ENCODE results near the gene DFFA.

The DFFA gene, protein sequence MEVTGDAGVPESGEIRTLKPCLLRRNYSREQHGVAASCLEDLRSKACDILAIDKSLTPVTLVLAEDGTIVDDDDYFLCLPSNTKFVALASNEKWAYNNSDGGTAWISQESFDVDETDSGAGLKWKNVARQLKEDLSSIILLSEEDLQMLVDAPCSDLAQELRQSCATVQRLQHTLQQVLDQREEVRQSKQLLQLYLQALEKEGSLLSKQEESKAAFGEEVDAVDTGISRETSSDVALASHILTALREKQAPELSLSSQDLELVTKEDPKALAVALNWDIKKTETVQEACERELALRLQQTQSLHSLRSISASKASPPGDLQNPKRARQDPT

DNA sequence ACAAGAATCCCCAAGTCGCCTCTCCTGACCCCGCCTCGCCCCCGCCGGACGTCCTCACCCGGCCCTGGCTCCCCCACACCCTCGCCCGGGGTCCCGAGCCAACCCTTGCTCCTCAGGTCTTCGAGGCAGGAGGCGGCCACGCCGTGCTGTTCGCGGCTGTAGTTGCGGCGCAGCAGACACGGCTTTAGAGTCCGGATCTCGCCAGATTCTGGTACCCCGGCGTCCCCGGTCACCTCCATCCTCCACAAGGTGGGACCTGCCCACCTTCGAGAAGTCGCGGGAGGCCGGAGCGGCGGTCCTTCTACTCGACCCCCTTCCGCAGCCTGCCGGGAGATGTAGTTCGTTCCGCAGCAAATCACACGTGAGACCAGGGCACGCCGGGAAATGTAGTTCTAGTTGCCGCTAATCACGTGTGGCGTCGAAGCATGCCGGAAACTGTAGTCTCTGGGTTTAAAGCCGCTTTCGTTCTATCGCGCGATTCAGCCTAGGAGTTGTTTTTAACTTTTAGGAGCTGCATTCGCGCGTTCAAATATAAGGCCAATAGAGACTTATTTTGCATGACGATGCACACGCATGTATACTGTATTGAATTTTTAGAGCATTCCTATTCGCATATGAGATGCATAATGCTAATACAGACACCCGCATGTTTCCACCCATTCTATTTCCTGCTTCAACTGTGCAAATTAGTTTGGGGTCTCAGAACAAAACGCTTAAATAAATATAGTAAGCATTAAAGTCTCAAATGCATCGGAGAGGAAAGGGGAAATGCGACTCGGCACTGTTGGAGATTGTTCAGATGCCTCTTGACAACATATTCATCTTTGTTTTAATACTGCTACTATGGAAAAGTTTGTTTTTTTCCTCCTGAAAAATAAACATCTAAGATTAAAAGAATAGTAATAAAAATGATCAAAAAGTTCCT lies at the start of gene DFFA:
TSS of gene DFFA (minus strand) at position 310 of the 925 bp plus-strand sequence. CDS start at position 239, 71 bp downstream.
- peak; percentile 82 for DNase-seq (ENCODE audit: low read depth)

DNA sequence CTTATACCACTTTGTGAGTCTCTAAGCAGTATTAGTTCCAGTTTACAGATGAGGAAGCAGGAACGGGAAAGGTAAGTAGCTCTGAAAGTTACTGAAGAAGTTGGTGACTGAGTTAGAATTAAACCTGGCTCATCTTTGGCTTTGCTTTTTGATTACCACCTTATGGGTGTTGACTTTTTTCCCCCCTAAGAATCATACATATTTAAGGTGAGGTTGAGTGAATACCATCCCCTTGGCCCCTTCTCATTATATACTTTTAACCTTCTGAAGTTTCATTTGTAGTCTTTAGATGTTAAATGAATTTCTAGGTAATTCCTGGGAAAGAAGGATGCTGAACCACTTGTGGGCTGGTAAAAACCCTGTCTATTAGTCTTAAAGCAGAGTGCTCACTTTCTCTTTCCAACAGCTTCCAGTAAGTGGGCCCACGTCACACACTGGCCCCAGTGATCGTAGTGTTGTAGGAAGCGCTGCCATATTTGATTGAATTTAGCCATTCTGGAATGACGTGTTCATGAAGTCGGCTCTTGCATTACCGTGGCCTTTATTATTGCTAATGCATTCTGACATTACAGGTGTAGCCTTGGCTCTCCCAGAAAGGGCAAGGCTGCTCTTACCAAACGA lies 49.3 kb upstream of the DFFA start:
- no peak for DNase-seq (ENCODE audit: low read depth)

DNA sequence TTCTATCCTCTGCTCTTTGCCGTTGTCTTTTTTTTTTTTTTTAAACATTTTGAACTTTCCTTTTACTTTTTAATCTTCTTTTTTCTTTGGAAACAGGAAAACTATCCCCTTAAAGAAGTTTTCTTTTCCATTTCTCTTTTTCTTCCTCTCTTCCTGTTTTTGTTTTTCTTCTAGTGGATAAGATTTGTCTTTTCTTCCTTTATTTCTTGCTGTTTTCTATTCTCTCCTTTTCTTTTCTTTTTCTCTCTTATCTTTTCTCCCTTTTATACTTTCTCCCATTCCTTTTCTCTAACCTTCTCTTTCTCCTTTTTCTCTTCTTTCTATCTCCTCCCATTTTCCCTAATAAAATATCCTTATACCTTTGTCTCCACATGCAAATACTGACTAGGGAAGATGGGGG lies 48.6 kb upstream of the DFFA start:
- no peak for DNase-seq (ENCODE audit: low read depth)

DNA sequence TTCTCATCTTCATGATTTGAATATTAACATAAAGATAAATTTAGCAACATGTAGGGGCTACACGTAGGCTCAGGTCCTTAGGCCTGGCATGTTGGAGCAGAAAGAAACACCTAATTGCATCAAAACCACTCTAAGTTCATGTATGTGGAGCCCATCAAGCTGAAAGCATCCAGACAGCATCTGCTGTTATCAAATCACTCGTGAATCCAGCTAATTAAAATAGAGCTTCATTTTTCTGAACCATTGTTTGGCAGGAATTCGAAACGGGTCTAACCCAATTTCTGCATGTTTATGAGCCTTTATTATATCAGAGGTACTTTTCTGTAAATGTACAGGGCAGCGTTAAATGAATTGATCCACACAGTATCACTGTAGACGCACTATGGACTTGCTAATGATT lies 48.2 kb upstream of the DFFA start:
- DNase-seq (ENCODE audit: low read depth), result no peak

DNA sequence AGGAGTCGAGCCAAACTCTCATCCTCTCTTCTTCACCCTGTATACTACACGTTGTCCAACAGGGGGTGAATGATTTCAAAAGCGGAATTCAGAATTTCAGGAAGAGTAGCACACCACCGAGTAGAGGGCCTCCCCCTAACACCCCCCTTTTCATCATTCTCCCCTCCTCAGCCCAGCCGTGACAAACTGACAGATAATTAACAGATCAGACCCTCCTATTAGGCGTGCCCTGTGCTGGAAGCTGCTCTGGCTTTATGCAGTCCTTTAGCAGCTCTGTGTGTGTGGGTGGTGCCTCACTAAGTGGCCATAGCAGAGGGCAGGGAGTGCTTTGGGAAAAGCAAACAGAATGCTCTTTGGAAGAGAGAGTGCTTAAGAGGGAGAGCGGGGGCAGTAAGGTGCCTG lies 46.7 kb upstream of the DFFA start:
- no peak for DNase-seq (ENCODE audit: low read depth)

DNA sequence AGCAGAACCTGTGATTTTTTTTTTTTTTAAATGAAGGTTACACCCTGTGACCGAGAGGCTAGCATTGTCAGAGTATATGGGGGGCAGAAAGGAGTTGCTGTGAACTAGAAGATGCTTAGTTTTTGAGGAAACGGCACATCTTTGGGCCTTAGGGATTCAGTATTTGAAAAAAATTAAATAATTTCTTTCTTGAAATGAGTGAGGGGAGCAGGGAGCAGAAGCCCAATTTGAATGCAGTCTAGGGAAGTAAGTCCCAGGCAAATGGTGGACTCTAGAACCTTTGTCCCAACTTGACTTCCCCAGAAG lies 45.3 kb upstream of the DFFA start:
- DNase-seq (ENCODE audit: low read depth), result no peak

DNA sequence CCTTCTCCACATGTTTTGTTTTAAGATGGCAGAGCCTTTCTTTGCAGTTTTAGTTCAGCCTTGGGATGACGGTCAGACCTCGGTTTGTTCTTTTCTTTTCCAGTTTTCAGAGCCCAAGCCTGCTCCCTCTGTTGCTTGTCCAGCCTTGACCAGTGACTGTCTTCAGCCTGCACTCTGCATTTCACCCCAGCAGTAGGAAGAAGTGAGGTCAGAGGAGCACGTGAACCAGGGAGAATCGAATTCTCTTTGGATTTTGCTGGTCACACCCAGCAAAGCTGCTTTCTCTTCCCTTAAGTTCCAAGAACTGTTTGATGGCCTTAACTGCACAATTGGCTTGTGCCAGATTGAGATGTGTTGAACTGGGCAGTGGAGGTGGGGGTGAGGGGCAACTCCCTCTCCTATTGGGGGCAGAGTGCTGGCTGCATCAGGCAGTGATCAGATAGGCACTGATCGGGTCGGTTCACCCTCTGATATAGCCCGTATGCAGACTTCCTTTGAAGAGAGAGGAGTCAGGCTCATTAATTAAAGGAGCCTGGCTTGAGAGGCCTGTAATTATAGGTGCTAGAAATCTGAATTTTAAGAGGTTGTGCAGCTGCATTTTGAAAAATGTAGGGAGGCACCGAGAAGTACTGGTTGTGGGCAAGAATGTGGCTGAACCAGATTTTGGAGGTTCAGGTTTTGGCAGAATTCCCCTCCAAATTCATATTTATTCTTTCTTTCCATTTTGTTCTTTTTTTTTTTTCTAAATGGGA lies 44.8 kb upstream of the DFFA start:
- DNase-seq (ENCODE audit: low read depth), result no peak

DNA sequence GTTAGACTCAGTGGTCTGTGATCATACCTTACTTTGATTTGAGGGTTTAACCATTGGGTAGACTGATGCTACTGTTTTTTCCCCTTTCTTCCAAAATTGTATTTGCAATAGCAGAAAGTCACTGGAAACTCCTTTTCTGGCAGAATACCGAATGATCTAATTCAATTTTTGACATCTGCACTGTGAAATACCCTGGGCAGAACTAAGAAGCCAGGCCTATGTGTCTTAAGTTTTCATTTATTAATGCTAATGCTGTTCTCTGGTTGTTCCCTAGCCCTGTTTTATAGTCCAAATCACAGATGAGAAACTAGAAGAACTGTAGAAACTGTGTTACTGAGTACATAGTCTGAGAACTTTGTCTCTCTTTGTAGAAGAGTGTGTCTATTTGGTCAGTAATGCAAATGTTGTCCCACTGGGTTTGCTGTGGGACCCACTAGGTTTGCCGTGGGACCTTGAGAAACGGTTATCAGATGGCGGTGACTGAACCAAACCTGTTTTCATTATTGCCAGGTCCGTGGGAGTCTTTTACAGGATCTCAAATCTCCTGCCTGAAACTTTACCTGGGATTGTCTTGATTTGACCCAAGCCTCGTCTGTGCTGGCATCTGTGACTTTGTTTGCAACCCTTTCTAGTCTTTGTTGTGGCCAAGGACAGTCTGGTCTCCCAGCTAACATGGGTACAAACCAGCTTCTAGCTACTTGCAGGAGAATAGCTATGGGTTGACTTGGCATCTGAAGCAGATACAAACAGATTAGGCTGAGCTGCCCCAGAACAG lies 43.8 kb upstream of the DFFA start:
- no peak for DNase-seq (ENCODE audit: low read depth)

DNA sequence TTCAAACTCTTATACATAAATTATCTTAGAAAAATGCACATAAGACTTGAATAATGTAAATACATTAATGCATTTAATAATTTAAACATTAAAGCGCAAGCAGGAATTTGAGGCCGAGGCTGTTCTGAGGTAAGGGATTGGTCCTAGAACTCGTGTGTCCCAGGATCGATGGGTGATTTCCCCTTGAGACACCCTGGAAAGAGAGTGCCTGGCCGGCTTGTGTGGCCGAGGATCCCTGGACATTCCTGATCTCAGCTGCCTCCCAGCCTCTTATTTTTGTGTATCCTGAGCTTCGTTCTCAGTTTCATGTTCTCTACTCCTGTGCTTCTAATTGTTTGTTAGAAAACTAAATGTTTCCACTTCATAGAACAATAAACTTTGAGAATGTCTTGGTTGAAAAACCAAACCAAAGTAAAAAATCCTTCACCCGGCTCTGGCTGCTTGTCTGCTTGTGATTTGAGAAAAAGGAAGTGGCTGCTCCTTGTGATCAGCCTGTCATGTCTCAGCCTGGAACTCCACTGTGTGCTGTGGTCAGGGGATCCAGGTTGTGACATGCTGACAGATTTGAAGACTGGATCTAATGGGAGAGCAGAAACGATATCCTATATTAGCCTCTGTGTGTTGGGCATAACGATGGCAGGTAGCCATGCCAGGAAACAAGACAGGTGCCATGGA lies 43.1 kb upstream of the DFFA start:
- no peak for DNase-seq (ENCODE audit: low read depth)

DNA sequence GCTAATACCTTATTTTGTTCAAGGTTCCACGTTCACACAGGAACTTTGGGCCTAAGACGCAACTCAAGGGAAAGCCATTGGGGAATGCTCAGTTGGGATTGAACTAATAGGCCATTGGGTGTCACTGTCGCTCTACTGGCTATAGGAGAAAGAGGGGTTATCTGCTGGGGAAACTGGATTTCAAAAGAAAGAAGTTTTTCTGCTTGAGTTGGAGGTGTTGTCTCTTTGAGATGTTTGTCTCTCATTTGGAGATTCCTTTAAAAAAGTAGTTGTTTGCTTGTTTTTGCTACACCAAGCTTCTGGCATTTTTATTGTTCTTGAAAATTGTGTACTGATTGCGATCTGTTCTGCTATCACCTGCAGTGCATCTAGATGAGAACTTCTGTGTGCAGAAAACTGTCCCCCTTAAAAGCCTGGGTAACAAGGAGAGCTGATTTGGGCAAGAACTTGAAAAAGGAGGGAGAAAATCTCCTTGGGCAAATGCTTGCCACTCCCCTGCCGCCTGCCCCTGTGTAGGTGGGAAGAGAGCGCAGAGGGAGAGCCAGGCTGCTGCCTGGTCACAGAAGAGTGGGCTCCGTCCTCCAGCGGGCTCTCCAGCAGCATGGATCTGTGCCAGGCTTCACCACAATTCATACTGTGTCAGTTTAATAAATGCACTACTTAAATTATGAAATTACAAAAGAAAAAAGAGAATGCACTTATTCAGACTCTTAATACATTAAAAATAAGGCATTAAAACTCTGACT lies 42.3 kb upstream of the DFFA start:
- DNase-seq (ENCODE audit: low read depth), result no peak

DNA sequence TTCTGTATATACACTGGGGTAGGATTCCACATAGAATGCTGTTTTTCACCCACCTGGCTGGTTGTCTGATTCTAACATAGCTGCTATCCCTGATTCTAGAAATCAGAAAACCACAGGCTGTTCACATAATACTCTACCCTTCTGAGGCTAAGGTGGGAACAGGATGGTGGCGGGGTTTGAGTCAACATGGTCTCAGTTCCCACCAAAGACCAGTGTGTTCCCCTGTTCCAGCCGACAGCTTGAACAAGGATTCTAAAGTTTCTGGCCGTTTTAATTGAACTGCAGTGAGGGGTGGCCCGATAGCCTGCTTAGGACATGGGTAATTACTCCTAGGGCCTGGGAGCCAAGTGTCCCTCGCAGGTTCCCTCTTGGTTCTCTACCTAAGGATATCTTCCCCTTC lies 40.9 kb upstream of the DFFA start:
- DNase-seq (ENCODE audit: low read depth), result no peak

DNA sequence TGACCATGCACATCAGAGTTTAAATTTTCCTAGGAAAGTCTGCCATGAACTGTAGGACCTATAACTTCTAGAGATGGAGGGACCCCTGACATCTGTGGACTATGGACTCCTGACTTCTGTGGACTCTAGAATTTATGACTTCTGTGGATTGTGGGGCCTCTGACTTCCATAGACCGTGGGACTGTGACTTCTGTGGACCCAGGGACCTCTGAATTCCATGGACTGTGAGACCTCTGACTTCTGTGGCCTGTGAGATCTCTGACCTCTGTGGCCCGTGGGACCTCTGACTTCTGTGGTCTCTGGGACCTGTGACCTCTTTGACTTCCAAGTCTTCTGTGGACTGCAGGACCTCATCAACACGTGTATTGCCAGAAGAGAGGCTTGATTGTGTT lies 39.2 kb upstream of the DFFA start:
- no peak for DNase-seq (ENCODE audit: low read depth)

DNA sequence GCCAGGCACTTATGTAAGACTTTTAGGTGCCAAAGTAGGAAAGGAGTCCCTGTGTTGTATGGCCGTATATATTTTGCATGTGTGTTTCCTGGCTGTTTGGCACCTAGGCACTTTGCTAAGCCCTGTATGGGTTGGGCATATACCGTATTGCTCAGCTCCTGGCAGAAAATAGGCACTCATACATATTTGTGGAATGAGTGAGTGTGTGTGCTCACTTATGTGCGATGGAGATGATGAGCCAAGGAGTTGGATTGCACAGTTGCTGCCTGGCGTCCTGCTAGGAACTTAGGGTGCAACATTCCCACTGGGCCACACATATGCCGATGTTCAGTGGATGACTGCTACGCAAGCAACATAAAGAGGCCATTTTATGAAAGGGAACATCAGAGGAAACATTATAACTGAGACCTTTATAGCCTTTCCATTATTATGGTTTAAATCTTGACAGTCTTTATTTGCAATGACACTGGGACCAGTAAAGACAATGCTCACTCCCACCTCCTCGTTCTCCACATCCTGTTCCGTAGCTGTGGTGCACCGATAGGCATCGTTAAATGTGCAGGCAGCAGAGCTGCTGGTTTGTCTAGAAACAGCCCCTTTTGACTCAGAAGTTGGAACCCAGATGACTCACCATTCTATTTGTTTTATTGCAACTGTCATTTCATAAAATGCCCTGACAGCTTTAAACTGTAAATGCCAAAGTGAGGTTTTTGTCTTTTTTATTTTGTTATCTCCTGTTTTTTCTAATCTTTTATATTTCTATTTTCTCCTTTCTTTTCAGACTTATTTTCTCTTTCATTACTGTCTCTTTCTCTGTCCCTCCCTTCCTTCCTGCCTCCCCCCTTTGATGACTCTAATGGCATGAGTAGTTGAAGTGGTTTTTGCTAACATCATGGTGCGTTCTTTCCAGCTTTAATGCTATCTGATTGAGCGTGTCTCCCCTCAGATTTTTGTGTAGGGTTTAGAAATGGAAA lies 38.5 kb upstream of the DFFA start:
- DNase-seq (ENCODE audit: low read depth), result peak; percentile 92

DNA sequence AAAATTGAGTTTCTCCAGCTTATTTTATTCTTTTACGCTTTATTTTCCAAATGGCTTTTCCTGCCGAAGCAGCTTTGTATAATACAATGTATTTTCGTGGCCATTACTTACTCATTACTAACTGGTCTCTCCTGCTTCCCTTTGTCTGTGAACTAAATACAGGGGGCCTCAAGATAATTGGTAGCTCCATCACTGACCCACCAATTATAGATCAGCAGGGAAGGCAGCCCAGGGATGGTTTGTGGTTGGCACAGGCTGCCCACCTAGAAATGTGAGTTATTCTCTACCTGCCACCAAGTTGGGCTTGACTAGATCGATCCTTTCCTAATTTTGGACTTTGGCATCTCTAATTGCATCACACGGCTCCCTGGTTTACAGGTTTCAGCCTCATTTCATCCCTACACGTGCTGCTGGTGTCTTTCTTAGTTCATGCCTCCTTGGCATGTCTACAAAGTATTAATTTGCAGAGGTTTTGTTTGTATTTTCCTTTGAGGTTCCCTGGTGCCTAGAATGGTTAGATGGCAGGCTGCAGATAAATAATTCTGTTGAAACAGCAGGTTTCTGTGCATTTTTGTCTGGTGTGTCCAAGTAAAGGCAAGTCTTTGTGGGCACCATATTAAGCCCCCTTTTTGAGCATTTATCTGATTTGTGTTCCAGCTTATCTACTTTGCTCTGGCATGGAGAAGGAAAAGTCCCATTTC lies 37.6 kb upstream of the DFFA start:
- no peak for DNase-seq (ENCODE audit: low read depth)

DNA sequence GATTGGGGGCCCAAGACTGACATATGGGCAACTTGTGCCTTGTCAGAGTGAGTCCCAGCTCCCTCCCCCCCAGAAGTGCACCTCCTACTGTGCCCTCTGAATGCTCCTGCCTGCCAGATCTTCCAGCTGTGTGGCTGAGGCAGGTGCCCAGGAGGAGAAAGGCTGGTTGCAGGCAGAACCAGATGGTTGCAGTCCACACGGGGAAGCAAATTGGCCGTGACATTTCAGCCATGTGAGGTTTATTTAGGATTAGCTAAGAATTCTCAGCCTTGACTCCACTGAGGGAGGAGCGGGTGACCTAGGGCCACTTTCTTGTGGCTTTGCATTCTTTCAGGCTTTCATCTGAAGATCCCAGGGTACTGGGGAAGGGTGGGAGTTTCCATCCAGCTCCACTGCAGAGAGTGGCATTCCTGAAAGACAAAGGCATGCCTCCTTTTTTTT lies 36.2 kb upstream of the DFFA start:
- DNase-seq (ENCODE audit: low read depth), result no peak

DNA sequence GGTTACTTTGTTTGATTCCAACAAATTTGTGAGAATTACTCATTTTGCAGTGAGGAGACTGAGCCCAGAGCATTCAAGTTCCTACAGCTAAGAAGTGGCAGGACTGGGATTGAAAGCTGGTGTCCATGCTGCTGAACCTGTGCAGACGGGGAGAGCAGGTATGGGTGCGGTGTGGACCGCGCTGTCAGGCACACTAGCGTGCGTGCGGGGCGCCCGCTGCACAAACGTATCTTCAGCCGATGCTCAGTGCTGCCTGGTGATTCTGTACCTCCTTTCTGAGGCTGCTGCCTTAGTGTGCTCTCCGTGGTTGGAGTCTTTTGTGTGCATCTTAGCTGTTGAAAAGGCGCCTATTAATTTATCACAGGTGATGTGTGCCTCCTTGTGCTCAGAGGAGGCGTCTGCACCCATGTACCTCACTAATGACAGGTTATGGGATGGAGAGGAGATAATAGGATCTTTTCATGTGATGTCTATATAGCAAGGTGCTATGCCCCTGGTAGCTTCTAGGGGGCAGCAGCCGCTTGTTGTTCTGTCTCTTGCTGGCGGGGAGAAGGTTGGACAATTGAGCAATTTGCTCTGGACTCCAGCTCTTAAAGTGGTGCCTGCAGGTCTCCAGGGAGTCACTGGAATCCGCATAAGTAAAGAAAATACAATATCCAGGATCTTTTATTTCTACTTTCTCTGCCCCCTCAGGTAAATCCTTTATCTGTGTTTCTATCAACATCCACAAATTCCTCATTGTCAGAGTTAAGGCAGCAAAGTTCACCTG lies 35.0 kb upstream of the DFFA start:
- peak; percentile 44 for DNase-seq (ENCODE audit: low read depth)

DNA sequence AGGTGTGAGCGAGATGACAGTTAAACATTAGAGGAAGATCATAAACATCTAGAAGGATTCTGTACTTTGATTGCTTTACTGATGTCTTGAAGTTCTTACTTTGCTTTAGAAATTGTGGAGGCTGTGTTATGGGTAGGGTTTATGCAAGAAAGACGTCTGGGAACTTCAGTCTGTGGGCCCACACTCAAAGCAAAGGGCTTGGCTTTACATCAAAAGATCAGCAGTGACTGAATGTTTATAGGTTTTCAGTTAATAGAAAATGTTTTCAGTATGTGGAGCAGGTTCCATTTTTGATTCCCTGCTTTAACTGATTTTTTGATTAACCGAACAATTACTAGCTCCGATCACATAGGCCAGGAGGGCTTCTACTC lies 34.3 kb upstream of the DFFA start:
- no peak for DNase-seq (ENCODE audit: low read depth)

Measured in HS-5 (cell line).